GM23248 (cell line): Measurements from ENCODE around the gene SPTLC1. TPM values are rescaled to one million over a fixed set of nuclear protein-coding genes. Genes with fewer than 3 reads are reported as not detected.
A peak's percentile ranks its signal among the peaks of the same experiment; 100 is the strongest.
"Not testable (repeated sequence)": the region's sequence is repeated elsewhere in the genome, so short reads cannot be mapped to it uniquely, and the experiment has no call there.

Experiments used
- DNase-seq: peaks from one replicate; pipeline ENCODE4 v3.0.0-alpha.2; 2015
- H2AFZ ChIP-seq: fragments of 200-600 bp; sonication (generic); 2 replicates; pipeline ENCODE4 v1.6.1; 2016; ENCODE audit warnings: antibody characterized with exemption
- H3F3A ChIP-seq: fragments of 200-600 bp; sonication (generic); 2 replicates; pipeline ENCODE4 v1.6.1; 2016; ENCODE audit warnings: mild to moderate bottlenecking, antibody characterized with exemption, mixed run types; ENCODE audit not compliant: insufficient read depth
- H3K27ac ChIP-seq: fragments of 200-600 bp; sonication (generic); 2 replicates; pipeline ENCODE4 v1.5.1; 2016; ENCODE audit warnings: mild to moderate bottlenecking
- H3K27me3 ChIP-seq: fragments of 200-600 bp; sonication (generic); replicated peaks from 2 replicates; pipeline ENCODE4 v1.6.1; 2016; ENCODE audit warnings: mild to moderate bottlenecking; ENCODE audit not compliant: insufficient read depth
- H3K36me3 ChIP-seq: fragments of 200-600 bp; sonication (generic); 2 replicates; pipeline ENCODE4 v1.6.1; 2016; ENCODE audit warnings: low read depth, mild to moderate bottlenecking
- H3K4me1 ChIP-seq: fragments of 200-600 bp; sonication (generic); 2 replicates; pipeline ENCODE4 v1.6.1; 2016; ENCODE audit warnings: mild to moderate bottlenecking; ENCODE audit not compliant: insufficient read depth
- H3K4me2 ChIP-seq: fragments of 200-600 bp; sonication (generic); one replicate; pipeline ENCODE4 v1.6.1; 2016; ENCODE audit warnings: mild to moderate bottlenecking; ENCODE audit not compliant: unreplicated experiment
- H3K4me3 ChIP-seq: fragments of 200-600 bp; sonication (generic); 2 replicates; pipeline ENCODE4 v1.5.1; 2016; ENCODE audit warnings: mild to moderate bottlenecking
- H3K79me2 ChIP-seq: fragments of 200-600 bp; sonication (generic); 2 replicates; pipeline ENCODE4 v1.6.1; 2016; ENCODE audit warnings: mild to moderate bottlenecking; ENCODE audit not compliant: insufficient read depth
- H3K9ac ChIP-seq: fragments of 200-600 bp; sonication (generic); 2 replicates; pipeline ENCODE4 v1.6.1; 2016; ENCODE audit warnings: mild to moderate bottlenecking
- H3K9me2 ChIP-seq: fragments of 200-600 bp; sonication (generic); 2 replicates; pipeline ENCODE4 v1.6.1; 2016; ENCODE audit warnings: mixed run types, mild to moderate bottlenecking, moderate library complexity; ENCODE audit not compliant: insufficient read depth
- H3K9me3 ChIP-seq: fragments of 200-600 bp; sonication (generic); one replicate; pipeline ENCODE4 v1.6.1; 2017; ENCODE audit warnings: low read depth
- H4K20me1 ChIP-seq: fragments of 200-600 bp; sonication (generic); 2 replicates; pipeline ENCODE4 v1.6.0; 2016; ENCODE audit not compliant: insufficient read depth
- EZH2 ChIP-seq: fragments of 200-600 bp; sonication (generic); IDR thresholded peaks from 2 replicates; pipeline ENCODE4 v1.6.1; 2018; ENCODE audit warnings: antibody characterized with exemption, mild to moderate bottlenecking; ENCODE audit not compliant: insufficient read depth, poor library complexity, severe bottlenecking
- EZH2phosphoT487 ChIP-seq: fragments of 200-600 bp; sonication (generic); IDR thresholded peaks from 2 replicates; pipeline ENCODE4 v1.6.1; 2018; ENCODE audit warnings: antibody characterized with exemption, moderate library complexity, mild to moderate bottlenecking, low read depth; ENCODE audit not compliant: insufficient read depth
- WGBS, 2 experiments: methylation state at CpG; one replicate each; pipeline ENCODE4 v1.1.6; 2015 to 2017; ENCODE audit warnings: low lambda C conversion rate in 2 of 2, low coverage in 1 of 2; ENCODE audit errors: missing lambda C conversion rate in 2 of 2; 5-methylcytosine and 5-hydroxymethylcytosine counted together
- in situ Hi-C: fragments of 300-500 bp; cut with MboI; formaldehyde crosslinking; loops from 2 replicates; pipeline ENCODE4 v1.15.0; 2020
- polyA plus RNA-seq: library from polyadenylated mRNA; unstranded; fragments of >200 nt; fragmentation: Nextera tagmentation; extraction: Ambion mirVana; gene quantifications from 2 replicates; pipeline ENCODE4 v1.2.1, GENCODE V29; 2016
- total RNA-seq: library from RNA; depleted of rRNA; stranded (reverse); fragments of >200 nt; shearing (Covaris generic); gene quantifications from 2 replicates; pipeline ENCODE4 v1.2.3, GENCODE V29; 2014

SPTLC1 gene
- total and polyA plus RNA-seq, 2 experiments from 2014 or later = 115 to 142 TPM

DNA sequence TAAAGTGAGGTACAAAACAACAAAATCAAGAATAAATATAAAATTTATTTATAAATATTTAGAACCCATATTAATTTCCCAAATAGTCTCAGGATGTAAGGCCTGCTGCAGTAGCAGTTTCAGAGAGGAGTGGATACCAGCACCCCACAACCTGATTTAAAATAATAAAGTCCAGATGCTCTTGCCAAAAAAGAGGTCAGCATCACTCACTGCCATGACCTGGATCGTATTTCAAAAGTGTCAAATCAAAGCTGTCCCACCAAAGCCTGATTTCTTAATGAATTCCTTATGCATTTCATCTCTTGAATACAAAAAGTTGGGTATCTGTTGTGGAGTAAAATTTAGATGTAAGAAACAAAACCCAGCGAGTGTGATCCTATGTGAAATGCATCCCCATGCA lies 107.2 kb downstream of the SPTLC1 start:
- Histone ChIP-seq H3K4me1 (peaks cover 3% of the 10 kb centered on the region; the same call in 1 of the 2 replicates), H2AFZ (peak overlapping the region; percentile 39; the same call in 1 of the 2 replicates), H3K27me3 (no peaks in the 10 kb centered on the region), H3K4me2 (no peak overlapping the region), H3K36me3 (no peaks in the 10 kb centered on the region), H3K9me2 (no peaks in the 10 kb centered on the region), H3K9ac (no peak overlapping the region), H3K9me3 (no peaks in the 10 kb centered on the region), H4K20me1 (no peaks in the 10 kb centered on the region), H3K4me3 (no peak overlapping the region), H3K27ac (no peak overlapping the region), H3K79me2 (no peaks in the 10 kb centered on the region), H3F3A (no peaks in the 10 kb centered on the region)
- in situ Hi-C loops = no loop called here
- DNase-seq = no peak
- 9 to 10% methylated on average over 2 of the region's 2 CpGs for WGBS, 2 experiments
- no peak for TF ChIP-seq EZH2
- TF ChIP-seq EZH2phosphoT487 = no peak

DNA sequence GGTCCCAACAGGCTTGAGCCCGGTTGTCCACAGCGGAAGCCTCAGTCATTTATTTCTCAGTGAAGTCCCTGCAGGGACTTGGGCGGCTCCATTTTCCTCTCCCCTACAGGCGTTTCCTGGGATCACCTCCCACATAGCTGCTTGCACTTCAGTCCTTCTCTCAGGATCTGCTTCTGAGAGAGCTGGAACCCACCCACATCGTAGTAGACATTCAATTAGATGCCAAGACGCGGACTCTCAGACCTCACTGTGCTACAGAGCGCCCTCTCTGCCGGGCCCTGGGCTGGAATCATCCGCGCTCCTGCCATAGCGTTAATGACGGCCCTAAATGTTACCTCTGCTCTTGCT lies 111.2 kb downstream of the SPTLC1 start:
- WGBS, 2 experiments = 85 to 89% methylated on average over 13 of the region's 13 CpGs
- Histone ChIP-seq H3K4me2 (no peak overlapping the region), H3F3A (peaks cover 15% of the 10 kb centered on the region; the same call in 1 of the 2 replicates), H3K9me3 (no peaks in the 10 kb centered on the region), H3K36me3 (no peaks in the 10 kb centered on the region), H3K4me3 (no peak overlapping the region), H3K27me3 (no peaks in the 10 kb centered on the region), H4K20me1 (no peaks in the 10 kb centered on the region), H2AFZ (no peak overlapping the region), H3K9me2 (no peaks in the 10 kb centered on the region), H3K9ac (no peak overlapping the region), H3K4me1 (peaks cover 7% of the 10 kb centered on the region), H3K27ac (no peak overlapping the region), H3K79me2 (no peaks in the 10 kb centered on the region)
- in situ Hi-C loops = no loop called here
- TF ChIP-seq EZH2 = no peak
- no peak for TF ChIP-seq EZH2phosphoT487
- no peak for DNase-seq

- no peak overlapping the region for H2AFZ ChIP-seq
- no peaks in the 10 kb centered on the region for H3K9me3 ChIP-seq
- WGBS, 2 experiments = 91% methylated on average over 26 to 30 of the region's 31 CpGs
- H3K9ac ChIP-seq = no peak overlapping the region
- H3K4me2 ChIP-seq = no peak overlapping the region
- TF ChIP-seq EZH2phosphoT487 = no peak
- no peak for TF ChIP-seq EZH2
- H3K4me3 ChIP-seq = no peak overlapping the region
- H3K4me1 ChIP-seq = peaks cover 7% of the 10 kb centered on the region
- peaks cover 15% of the 10 kb centered on the region; the same call in 1 of the 2 replicates for H3F3A ChIP-seq
- H3K79me2 ChIP-seq = no peaks in the 10 kb centered on the region
- no peak overlapping the region for H3K27ac ChIP-seq
- no peak for DNase-seq
- no peaks in the 10 kb centered on the region for H3K9me2 ChIP-seq
- H4K20me1 ChIP-seq = no peaks in the 10 kb centered on the region
- no peaks in the 10 kb centered on the region for H3K27me3 ChIP-seq
- in situ Hi-C loops = no loop called here
- no peaks in the 10 kb centered on the region for H3K36me3 ChIP-seq
These were observed 111.7 kb downstream of the SPTLC1 start for GRCh38 chr9:92003308-92004044.

DNA sequence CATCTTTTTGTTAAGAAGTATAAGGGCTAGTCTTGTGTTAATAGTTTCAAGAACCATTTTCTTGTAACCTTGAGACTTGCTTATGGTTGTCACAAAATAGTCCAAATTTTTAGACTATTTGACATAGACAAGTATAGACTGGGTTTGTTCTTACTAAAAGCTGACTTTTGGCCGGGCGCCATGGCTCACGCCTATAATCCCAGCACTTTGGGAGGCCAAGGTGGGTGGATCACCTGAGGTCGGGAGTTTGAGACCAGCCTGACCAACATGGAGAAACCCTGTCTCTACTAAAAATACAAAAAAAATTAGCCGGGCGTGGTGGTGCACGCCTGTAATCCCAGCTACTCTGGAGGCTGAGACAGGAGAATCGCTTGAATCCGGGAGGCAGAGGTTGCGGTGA lies 113.3 kb downstream of the SPTLC1 start:
- 93 to 94% methylated on average over 10 of the region's 10 CpGs for WGBS, 2 experiments
- H3K4me2 ChIP-seq, H4K20me1 ChIP-seq, in situ Hi-C loops, H3K4me3 ChIP-seq, H3K4me1 ChIP-seq, H3K9me2 ChIP-seq, H3K27me3 ChIP-seq, H3K79me2 ChIP-seq, H3K36me3 ChIP-seq, H3K9me3 ChIP-seq, H3K9ac ChIP-seq, DNase-seq: not testable (repeated sequence)
- Histone ChIP-seq H3F3A (peaks cover 15% of the 10 kb centered on the region; the same call in 1 of the 2 replicates), H3K27ac (peak overlapping the region; percentile 60; the same call in 1 of the 2 replicates), H2AFZ (peak overlapping the region; percentile 58; the same call in 1 of the 2 replicates)
